HEK293 (cell line): ENCODE data around the gene MYBBP1A.

Experiments
- CTCF ChIA-PET: fragments of 350-600 bp; formaldehyde crosslinking; extraction: SDS; loops from one replicate; lab custom pipeline; 2021; ENCODE audit warnings: antibody characterized with exemption; lab: Yijun Ruan, JAX
- POLR2A ChIA-PET: fragments of 300-600 bp; formaldehyde crosslinking; extraction: SDS; loops from one replicate; lab custom pipeline; 2020; ENCODE audit warnings: antibody characterized with exemption, inconsistent platforms; lab: Yijun Ruan, JAX
- H3K27ac ChIP-seq: fragments of 200-500 bp; sonication (Bioruptor generic); 2 replicates; pipeline ENCODE4 v1.5.1; 2014; ENCODE audit warnings: low read depth, low read length, control low read depth, inconsistent platforms; ENCODE audit errors: extremely low read depth
- H3K36me3 ChIP-seq, 2 experiments: fragments of 200-500 bp in 1 of 2; sonication (Bioruptor generic) in 1 of 2; 1 replicate in 1 of 2; 2 replicates in 1 of 2; pipeline ENCODE4 v1.5.1; 2014 to 2017; ENCODE audit warnings: inconsistent platforms in 2 of 2, low read length in 2 of 2; ENCODE audit not compliant: control insufficient read depth in 2 of 2, insufficient read depth in 1 of 2
- H3K4me1 ChIP-seq: fragments of 200-500 bp; sonication (Bioruptor generic); 2 replicates; pipeline ENCODE4 v1.5.1; 2014; ENCODE audit warnings: mild to moderate bottlenecking, low read length, inconsistent platforms; ENCODE audit not compliant: control insufficient read depth, insufficient read depth
- H3K4me3 ChIP-seq: 2 replicates; pipeline ENCODE4 v1.5.1; 2011; ENCODE audit warnings: low read depth, mild to moderate bottlenecking, control low read depth, low read length, moderate library complexity
- H3K9me3 ChIP-seq: fragments of 200-500 bp; sonication (Bioruptor generic); 2 replicates; pipeline ENCODE4 v1.5.1; 2014; ENCODE audit warnings: low read depth, low read length, inconsistent platforms; ENCODE audit not compliant: control insufficient read depth, insufficient read depth
- PRDM10 ChIP-seq: fragments of 450-650 bp; formaldehyde crosslinking; IDR thresholded peaks from 2 replicates; pipeline ENCODE4 v1.5.1; 2016; ENCODE audit warnings: missing biosample characterization, missing genetic modification characterization
- SCRT2 ChIP-seq: fragments of 450-650 bp; formaldehyde crosslinking; IDR thresholded peaks from 2 replicates; pipeline ENCODE4 v1.5.1; 2016; ENCODE audit warnings: missing biosample characterization, missing genetic modification characterization
- WT1 ChIP-seq: fragments of 450-650 bp; formaldehyde crosslinking; IDR thresholded peaks from 2 replicates; pipeline ENCODE4 v1.5.1; 2016; ENCODE audit warnings: missing biosample characterization, missing genetic modification characterization
- ZIC2 ChIP-seq: fragments of 450-650 bp; formaldehyde crosslinking; IDR thresholded peaks from 2 replicates; pipeline ENCODE4 v1.5.1; 2016; ENCODE audit warnings: missing biosample characterization, missing genetic modification characterization
- ZNF530 ChIP-seq: fragments of 450-650 bp; formaldehyde crosslinking; IDR thresholded peaks from 2 replicates; pipeline ENCODE4 v1.5.1; 2016; ENCODE audit warnings: low read depth, missing biosample characterization, missing genetic modification characterization

MYBBP1A gene

GRCh38 chr17:4488989-4489595 lies 66.1 kb downstream of the MYBBP1A start:
- CTCF ChIA-PET = interaction anchor here (1.3 kb wide), 1 partner anchor 78 kb away, joined by 5 read pairs; no protein-coding TSS in a partner anchor
- no peaks in the 10 kb centered on the region for H3K4me1 ChIP-seq

More at GRCh38 chr17:4488989-4489595, 66.1 kb downstream of the MYBBP1A start:
- POLR2A ChIA-PET = no interaction called here
- no peak overlapping the region for H3K4me3 ChIP-seq
- peak; percentile 61 for TF ChIP-seq SCRT2
- TF ChIP-seq PRDM10 = no peak
- no peak for TF ChIP-seq ZNF530
- TF ChIP-seq WT1 (tag by site-specific recombination) = no peak
- peak; percentile 96 for TF ChIP-seq ZIC2 (tag by site-specific recombination)
- TF ChIP-seq, all 188 proteins: peak for 2
- no peak overlapping the region for H3K27ac ChIP-seq
- H3K36me3 ChIP-seq = no peaks in the 10 kb centered on the region
- H3K9me3 ChIP-seq = no peaks in the 10 kb centered on the region
